Adrenal gland (tissue), 5 donors: ENCODE results near the gene LSMEM2.

Experiments used
- CTCF ChIP-seq, 6 experiments: fragments of 450-650 bp in 4 of 6; fragments of 200-600 bp in 2 of 6; sonication (generic) in 1 of 6; IDR thresholded peaks; 1 replicate in 5 of 6; 2 replicates in 1 of 6; pipeline versions ENCODE4 v1.5.1 to v1.8.0; 2016 to 2021; ENCODE audit warnings: antibody characterized with exemption in 6 of 6, mild to moderate bottlenecking in 2 of 6, moderate library complexity in 1 of 6
- POLR2A ChIP-seq, 2 donors: fragments of 450-650 bp; IDR thresholded peaks; one replicate each; pipeline ENCODE4 v1.6.1; 2017; ENCODE audit warnings: antibody characterized with exemption in 2 of 2, mild to moderate bottlenecking in 2 of 2, moderate library complexity in 1 of 2
- donor health status: DM: no; HTN: no; CAD: no.

- TF ChIP-seq POLR2A (IDR thresholded peaks at IDR 0.05) (no peak), CTCF (IDR thresholded peaks at IDR 0.05) (no peak)
Observed at GRCh38 chr3:50273689-50274065, 5.2 kb upstream of the LSMEM2 start.
